ENCODE measurements around the gene CHD9NB. TPM values are rescaled to one million over a fixed set of nuclear protein-coding genes. Genes with fewer than 3 reads are reported as not detected.

CHD9NB gene
- total RNA-seq, 4 donors from 2014 or later = 3.0 to 3.1 TPM; not detected in 2

- in situ Hi-C loops (cut with MboI; ENCODE audit: low pct_ligation_motif_present in 1 of 4, low pct_unique_long_range_greater_than_20kb in 1 of 4, low sequenced_read_pairs in 3 of 4) (loop anchor here in 2 of 4 donors (25.0 kb wide), 2 partner anchors 837 to 962 kb away; no protein-coding TSS in a partner anchor), intact Hi-C loops (cut with DNase I; ENCODE audit: low total_unique reads) (no loop called here)
- TF ChIP-seq, protein P1, sequence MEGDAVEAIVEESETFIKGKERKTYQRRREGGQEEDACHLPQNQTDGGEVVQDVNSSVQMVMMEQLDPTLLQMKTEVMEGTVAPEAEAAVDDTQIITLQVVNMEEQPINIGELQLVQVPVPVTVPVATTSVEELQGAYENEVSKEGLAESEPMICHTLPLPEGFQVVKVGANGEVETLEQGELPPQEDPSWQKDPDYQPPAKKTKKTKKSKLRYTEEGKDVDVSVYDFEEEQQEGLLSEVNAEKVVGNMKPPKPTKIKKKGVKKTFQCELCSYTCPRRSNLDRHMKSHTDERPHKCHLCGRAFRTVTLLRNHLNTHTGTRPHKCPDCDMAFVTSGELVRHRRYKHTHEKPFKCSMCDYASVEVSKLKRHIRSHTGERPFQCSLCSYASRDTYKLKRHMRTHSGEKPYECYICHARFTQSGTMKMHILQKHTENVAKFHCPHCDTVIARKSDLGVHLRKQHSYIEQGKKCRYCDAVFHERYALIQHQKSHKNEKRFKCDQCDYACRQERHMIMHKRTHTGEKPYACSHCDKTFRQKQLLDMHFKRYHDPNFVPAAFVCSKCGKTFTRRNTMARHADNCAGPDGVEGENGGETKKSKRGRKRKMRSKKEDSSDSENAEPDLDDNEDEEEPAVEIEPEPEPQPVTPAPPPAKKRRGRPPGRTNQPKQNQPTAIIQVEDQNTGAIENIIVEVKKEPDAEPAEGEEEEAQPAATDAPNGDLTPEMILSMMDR (IDR thresholded peaks at IDR 0.05) = no peak
- no peak for TF ChIP-seq EP300 (IDR thresholded peaks at IDR 0.05; ENCODE audit: low read depth)
- no peak for TF ChIP-seq POLR2AphosphoS5 (IDR thresholded peaks at IDR 0.05)
- no peak for TF ChIP-seq POLR2A (IDR thresholded peaks at IDR 0.05)
- no peak overlapping the region for H3K27ac ChIP-seq
- no peak for DNase-seq
- no peaks in the 10 kb centered on the region for H3K9me3 ChIP-seq
- H3K36me3 ChIP-seq = no peaks in the 10 kb centered on the region
- H3K4me3 ChIP-seq = no peak overlapping the region
- H3K27me3 ChIP-seq = no peaks in the 10 kb centered on the region
- no peaks in the 10 kb centered on the region for H3K4me1 ChIP-seq
- 90 to 97% methylated on average over 4 of the region's 4 CpGs for WGBS, 2 donors (ENCODE audit: low coverage in 1 of 2)
Measured at GRCh38 chr16:53024045-53024444, 28.7 kb downstream of the CHD9NB start.

DNA sequence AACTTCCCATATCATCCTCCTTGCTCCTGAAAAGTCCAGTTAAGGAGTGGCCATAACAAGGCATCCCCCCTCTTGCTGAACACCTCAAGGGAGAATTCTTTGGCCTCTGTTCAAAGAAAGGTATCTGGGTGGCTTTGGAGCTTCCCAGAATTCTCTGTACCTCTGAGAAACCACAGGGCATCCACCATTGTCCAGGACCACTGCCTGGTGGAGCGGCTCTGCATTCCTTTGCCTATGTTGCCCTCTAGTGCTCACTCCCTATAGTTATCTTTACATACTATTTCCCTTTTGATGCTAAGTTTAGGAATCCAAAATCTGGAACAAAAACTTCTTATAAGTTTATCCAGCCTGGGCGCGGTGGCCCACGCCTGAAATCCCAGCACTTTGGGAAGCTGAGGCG lies 30.3 kb downstream of the CHD9NB start:
- 7 to 20% methylated on average over 1 to 5 of the region's 5 CpGs for WGBS, 2 donors (ENCODE audit: low coverage in 1 of 2)
- Histone ChIP-seq H3K4me1 (no peaks in the 10 kb centered on the region), H3K27me3 (no peaks in the 10 kb centered on the region), H3K36me3 (no peaks in the 10 kb centered on the region), H3K27ac (no peak overlapping the region), H3K4me3 (no peak overlapping the region), H3K9me3 (no peaks in the 10 kb centered on the region)
- intact Hi-C loops (cut with DNase I; ENCODE audit: low total_unique reads) = no loop called here
- in situ Hi-C loops (cut with MboI; ENCODE audit: low pct_ligation_motif_present in 1 of 4, low pct_unique_long_range_greater_than_20kb in 1 of 4, low sequenced_read_pairs in 3 of 4) = loop anchor here in 2 of 4 donors (25.0 kb wide), 2 partner anchors 835 to 960 kb away; no protein-coding TSS in a partner anchor
- TF ChIP-seq, protein P1 (IDR thresholded peaks at IDR 0.05) = peak; percentile 47 to 64 (median 49)
- no peak for TF ChIP-seq POLR2AphosphoS5 (IDR thresholded peaks at IDR 0.05)
- TF ChIP-seq POLR2A (IDR thresholded peaks at IDR 0.05) = no peak
- TF ChIP-seq EP300 (IDR thresholded peaks at IDR 0.05; ENCODE audit: low read depth) = no peak
- peak; percentile 33 for DNase-seq

GRCh38 chr16:53018834-53019416 lies 33.8 kb downstream of the CHD9NB start:
- Histone ChIP-seq H3K4me1 (no peaks in the 10 kb centered on the region), H3K36me3 (no peaks in the 10 kb centered on the region), H3K9me3 (no peaks in the 10 kb centered on the region), H3K27ac (no peak overlapping the region), H3K4me3 (no peak overlapping the region), H3K27me3 (peaks cover 9% of the 10 kb centered on the region)
- TF ChIP-seq, protein P1 (IDR thresholded peaks at IDR 0.05) = no peak
- TF ChIP-seq POLR2A (IDR thresholded peaks at IDR 0.05) = no peak
- no peak for TF ChIP-seq EP300 (IDR thresholded peaks at IDR 0.05; ENCODE audit: low read depth)
- no peak for TF ChIP-seq POLR2AphosphoS5 (IDR thresholded peaks at IDR 0.05)
- DNase-seq = no peak
- in situ Hi-C loops (cut with MboI; ENCODE audit: low pct_ligation_motif_present in 1 of 4, low pct_unique_long_range_greater_than_20kb in 1 of 4, low sequenced_read_pairs in 3 of 4) (loop anchor here in 2 of 4 donors (10.0 to 25.0 kb wide), 3 partner anchors 832 to 957 kb away; no protein-coding TSS in a partner anchor), intact Hi-C loops (cut with DNase I; ENCODE audit: low total_unique reads) (no loop called here)
- 64 to 93% methylated on average over 1 to 2 of the region's 2 CpGs for WGBS, 2 donors (ENCODE audit: low coverage in 1 of 2)

DNA sequence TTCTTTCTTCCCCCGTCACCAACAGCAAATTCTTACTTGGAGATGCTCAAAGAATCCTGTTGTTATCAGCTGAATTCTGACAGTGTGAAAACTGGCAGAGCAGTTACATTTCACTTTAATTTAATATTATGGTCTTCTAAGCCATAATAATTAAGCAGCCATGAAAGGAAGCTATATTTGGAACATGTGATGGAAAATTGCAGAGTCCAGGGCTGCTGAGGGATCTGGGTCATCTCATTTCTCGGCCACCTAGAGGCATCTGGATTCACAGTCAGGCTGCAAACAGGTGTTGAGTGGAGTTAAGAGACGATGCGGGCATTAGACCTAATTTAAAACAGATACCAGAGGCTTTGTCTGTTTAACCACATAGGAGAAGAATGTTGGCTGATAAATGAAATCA lies 38.4 kb downstream of the CHD9NB start:
- Histone ChIP-seq H3K4me1 (no peaks in the 10 kb centered on the region), H3K9me3 (no peaks in the 10 kb centered on the region), H3K36me3 (no peaks in the 10 kb centered on the region), H3K27me3 (peaks cover 13% of the 10 kb centered on the region), H3K27ac (no peak overlapping the region), H3K4me3 (no peak overlapping the region)
- WGBS, 2 donors (ENCODE audit: low coverage in 1 of 2) = 44 to 51% methylated on average over 4 of the region's 4 CpGs
- intact Hi-C loops (cut with DNase I; ENCODE audit: low total_unique reads) (no loop called here), in situ Hi-C loops (cut with MboI; ENCODE audit: low pct_ligation_motif_present in 1 of 4, low pct_unique_long_range_greater_than_20kb in 1 of 4, low sequenced_read_pairs in 3 of 4) (loop anchor here in 2 of 4 donors (10.0 to 25.0 kb wide), 3 partner anchors 827 to 952 kb away; no protein-coding TSS in a partner anchor)
- TF ChIP-seq EP300 (IDR thresholded peaks at IDR 0.05; ENCODE audit: low read depth) (no peak), POLR2AphosphoS5 (IDR thresholded peaks at IDR 0.05) (no peak), POLR2A (IDR thresholded peaks at IDR 0.05) (no peak)
- TF ChIP-seq, protein P1 (IDR thresholded peaks at IDR 0.05) = no peak
- no peak for DNase-seq

Measured in transverse colon (tissue), 4 donors.